GM13976 (cell line): ENCODE results near the gene A4GALT.

Source experiments
- DNase-seq: peaks from one replicate; pipeline ENCODE4 v3.0.0; 2012; ENCODE audit warnings: low spot score
- in situ Hi-C: fragments of 300-500 bp; cut with MboI; formaldehyde crosslinking; loops from one replicate; pipeline ENCODE4 v1.12.0; 2022; ENCODE audit warnings: low sequenced_read_pairs, mixed read lengths, inconsistent platforms; ENCODE audit not compliant: unreplicated experiment
- TF ChIP-seq, protein P1 (sequence below): IDR thresholded peaks from 2 replicates; pipeline ENCODE4 v1.5.1; 2012; ENCODE audit warnings: borderline replicate concordance, mild to moderate bottlenecking; ENCODE audit not compliant: insufficient read depth; ENCODE audit errors: extremely low read depth, missing control alignments, control extremely low read depth

A4GALT gene, protein sequence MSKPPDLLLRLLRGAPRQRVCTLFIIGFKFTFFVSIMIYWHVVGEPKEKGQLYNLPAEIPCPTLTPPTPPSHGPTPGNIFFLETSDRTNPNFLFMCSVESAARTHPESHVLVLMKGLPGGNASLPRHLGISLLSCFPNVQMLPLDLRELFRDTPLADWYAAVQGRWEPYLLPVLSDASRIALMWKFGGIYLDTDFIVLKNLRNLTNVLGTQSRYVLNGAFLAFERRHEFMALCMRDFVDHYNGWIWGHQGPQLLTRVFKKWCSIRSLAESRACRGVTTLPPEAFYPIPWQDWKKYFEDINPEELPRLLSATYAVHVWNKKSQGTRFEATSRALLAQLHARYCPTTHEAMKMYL

GRCh38 chr22:42720263-42721044 is at the start of gene A4GALT:
TSS of gene A4GALT (minus strand) at chr22:42720870. CDS start at chr22:42693951, 26,919 bp downstream.
- in situ Hi-C loops, result no loop called here
- TF ChIP-seq, protein P1, sequence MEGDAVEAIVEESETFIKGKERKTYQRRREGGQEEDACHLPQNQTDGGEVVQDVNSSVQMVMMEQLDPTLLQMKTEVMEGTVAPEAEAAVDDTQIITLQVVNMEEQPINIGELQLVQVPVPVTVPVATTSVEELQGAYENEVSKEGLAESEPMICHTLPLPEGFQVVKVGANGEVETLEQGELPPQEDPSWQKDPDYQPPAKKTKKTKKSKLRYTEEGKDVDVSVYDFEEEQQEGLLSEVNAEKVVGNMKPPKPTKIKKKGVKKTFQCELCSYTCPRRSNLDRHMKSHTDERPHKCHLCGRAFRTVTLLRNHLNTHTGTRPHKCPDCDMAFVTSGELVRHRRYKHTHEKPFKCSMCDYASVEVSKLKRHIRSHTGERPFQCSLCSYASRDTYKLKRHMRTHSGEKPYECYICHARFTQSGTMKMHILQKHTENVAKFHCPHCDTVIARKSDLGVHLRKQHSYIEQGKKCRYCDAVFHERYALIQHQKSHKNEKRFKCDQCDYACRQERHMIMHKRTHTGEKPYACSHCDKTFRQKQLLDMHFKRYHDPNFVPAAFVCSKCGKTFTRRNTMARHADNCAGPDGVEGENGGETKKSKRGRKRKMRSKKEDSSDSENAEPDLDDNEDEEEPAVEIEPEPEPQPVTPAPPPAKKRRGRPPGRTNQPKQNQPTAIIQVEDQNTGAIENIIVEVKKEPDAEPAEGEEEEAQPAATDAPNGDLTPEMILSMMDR, result no peak
- DNase-seq, result peak; percentile 80

DNA sequence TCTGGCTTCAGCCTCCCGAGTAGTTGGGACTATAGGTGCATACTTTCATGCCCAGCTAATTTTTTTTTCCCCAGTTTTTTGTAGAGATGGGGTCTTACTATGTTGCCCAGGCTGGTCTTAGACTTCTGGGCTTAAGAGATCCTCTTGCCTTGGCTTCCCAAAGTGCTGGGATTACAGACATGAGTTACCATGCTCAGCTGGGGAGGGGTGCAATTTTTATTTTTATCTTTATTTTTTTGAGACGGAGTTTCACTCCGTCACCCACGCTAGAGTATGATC is 49.7 kb upstream of the A4GALT start:
- no peak for DNase-seq
- TF ChIP-seq, protein P1, result no peak
- in situ Hi-C loops, result no loop called here

GRCh38 chr22:42769574-42770447 is 49.1 kb upstream of the A4GALT start:
- TF ChIP-seq, protein P1, result no peak
- in situ Hi-C loops, result no loop called here
- peak; percentile 89 for DNase-seq

GRCh38 chr22:42769238-42769573 is 48.5 kb upstream of the A4GALT start:
- DNase-seq, result peak; percentile 31
- TF ChIP-seq, protein P1, result no peak
- in situ Hi-C loops, result no loop called here

GRCh38 chr22:42768385-42769035 is 47.8 kb upstream of the A4GALT start:
- TF ChIP-seq, protein P1, result no peak
- in situ Hi-C loops, result no loop called here
- DNase-seq, result no peak

DNA sequence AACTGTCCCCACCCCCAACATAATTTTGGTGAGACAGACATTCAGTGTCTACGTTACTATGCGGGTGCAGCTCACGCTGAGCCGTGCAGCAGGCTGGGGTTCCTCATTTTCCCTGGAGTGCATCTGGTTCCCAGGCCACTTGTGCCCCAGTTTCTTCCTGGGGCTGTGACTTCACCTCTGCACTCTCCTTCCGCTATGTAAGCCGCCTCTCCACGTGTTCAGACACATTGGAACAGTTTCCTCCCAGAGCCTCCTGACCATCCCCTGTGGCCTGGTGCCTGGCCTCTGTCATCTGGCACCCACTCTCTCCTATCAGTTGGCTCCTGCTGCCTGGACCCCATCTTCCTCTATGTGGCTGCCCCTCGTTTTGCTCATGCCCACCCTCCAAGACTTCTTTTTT is 46.2 kb upstream of the A4GALT start:
- DNase-seq, result no peak
- in situ Hi-C loops, result no loop called here

More for the DNA sequence above, 46.2 kb upstream of the A4GALT start:
- TF ChIP-seq, protein P1, result no peak
